ENCODE measurements around the gene MCF2L. TPM values are rescaled to one million over a fixed set of nuclear protein-coding genes. Genes with fewer than 3 reads are reported as not detected.

Gene MCF2L
- total and polyA plus RNA-seq, 12 donors, result 29.6 to 99.8 (median 45.3) TPM

GRCh38 chr13:112959701-112960542, 9.1 kb upstream of the MCF2L start:
- peak overlapping the region; percentile 66 to 94 (median 84) for H3K27ac ChIP-seq
- H3K4me1 ChIP-seq, result peaks cover 4 to 58% (median 12%) of the 10 kb centered on the region in 9 donors
- H3K9me3 ChIP-seq, result no peaks in the 10 kb centered on the region
- no peaks in the 10 kb centered on the region for H3K36me3 ChIP-seq
- DNase-seq (no peak), ATAC-seq (peak in 3 of 8 donors; percentile 4 to 7 (median 5))
- WGBS, 2 donors, result 81 to 85% methylated on average over 30 of the region's 30 CpGs
- no peaks in the 10 kb centered on the region for H3K27me3 ChIP-seq
- TF ChIP-seq CTCF (IDR thresholded peaks at IDR 0.05), result no peak
- intact Hi-C loops (cut with DNase I), result loop anchor here in 3 of 10 donors (1.0 to 10.0 kb wide), 3 partner anchors 19 to 63 kb away; no protein-coding TSS in a partner anchor
- H3K4me3 ChIP-seq, result no peak overlapping the region

GRCh38 chr13:112960706-112961105, 8.3 kb upstream of the MCF2L start:
- peak overlapping the region; percentile 13 to 94 (median 84) for H3K27ac ChIP-seq
- H3K4me3 ChIP-seq, result no peak overlapping the region
- peaks cover 6 to 63% (median 15%) of the 10 kb centered on the region in 9 donors for H3K4me1 ChIP-seq
- intact Hi-C loops (cut with DNase I), result no loop called here
- no peaks in the 10 kb centered on the region for H3K27me3 ChIP-seq
- TF ChIP-seq CTCF (IDR thresholded peaks at IDR 0.05), result no peak
- WGBS, 2 donors, result 78 to 81% methylated on average over 7 of the region's 7 CpGs
- no peak for ATAC-seq
- no peaks in the 10 kb centered on the region for H3K9me3 ChIP-seq
- no peak for DNase-seq
- no peaks in the 10 kb centered on the region for H3K36me3 ChIP-seq

- H3K4me1 ChIP-seq, result peaks cover 6 to 66% (median 16%) of the 10 kb centered on the region in 9 donors
- no peak for DNase-seq
Observed at GRCh38 chr13:112961457-112962369, 7.3 kb upstream of the MCF2L start.

More at GRCh38 chr13:112961457-112962369, 7.3 kb upstream of the MCF2L start:
- no peak for TF ChIP-seq CTCF (IDR thresholded peaks at IDR 0.05)
- ATAC-seq, result no peak
- Histone ChIP-seq H3K4me3 (no peak overlapping the region), H3K27me3 (no peaks in the 10 kb centered on the region), H3K36me3 (no peaks in the 10 kb centered on the region), H3K9me3 (no peaks in the 10 kb centered on the region), H3K27ac (peak overlapping the region in 8 of 10 donors; percentile 9 to 94 (median 78))
- intact Hi-C loops (cut with DNase I), result no loop called here
- WGBS, 2 donors, result 71 to 89% methylated on average over 21 of the region's 21 CpGs
